Measurements from ENCODE around the gene ELL2. TPM values are rescaled to one million over a fixed set of nuclear protein-coding genes. Genes with fewer than 3 reads are reported as not detected.

Gene ELL2
- total RNA-seq, 1 donor from 2014 or later: 52.8 TPM

DNA sequence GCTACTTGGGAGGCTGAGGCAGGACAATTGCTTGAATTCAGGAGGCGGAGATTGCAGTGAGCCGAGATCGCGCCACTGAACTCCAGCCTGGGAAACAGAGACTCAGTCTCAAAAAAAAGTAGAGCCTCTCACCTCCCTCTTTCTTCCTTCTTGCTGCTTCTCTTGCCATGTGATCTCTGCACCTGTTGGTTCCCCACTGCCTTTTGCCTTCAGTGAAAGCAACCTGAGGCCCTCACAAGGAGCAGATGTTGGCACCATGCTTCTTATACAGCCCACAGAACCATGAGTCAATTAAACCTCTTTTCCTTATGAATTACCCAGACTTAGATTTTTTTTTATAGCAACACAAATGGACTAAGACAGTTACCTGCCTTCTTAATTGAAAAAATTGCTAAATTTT lies 93.5 kb downstream of the ELL2 start:
- H3K4me3 ChIP-seq (ENCODE audit: low read depth, low read length): no peak overlapping the region
- TF ChIP-seq, protein P1, sequence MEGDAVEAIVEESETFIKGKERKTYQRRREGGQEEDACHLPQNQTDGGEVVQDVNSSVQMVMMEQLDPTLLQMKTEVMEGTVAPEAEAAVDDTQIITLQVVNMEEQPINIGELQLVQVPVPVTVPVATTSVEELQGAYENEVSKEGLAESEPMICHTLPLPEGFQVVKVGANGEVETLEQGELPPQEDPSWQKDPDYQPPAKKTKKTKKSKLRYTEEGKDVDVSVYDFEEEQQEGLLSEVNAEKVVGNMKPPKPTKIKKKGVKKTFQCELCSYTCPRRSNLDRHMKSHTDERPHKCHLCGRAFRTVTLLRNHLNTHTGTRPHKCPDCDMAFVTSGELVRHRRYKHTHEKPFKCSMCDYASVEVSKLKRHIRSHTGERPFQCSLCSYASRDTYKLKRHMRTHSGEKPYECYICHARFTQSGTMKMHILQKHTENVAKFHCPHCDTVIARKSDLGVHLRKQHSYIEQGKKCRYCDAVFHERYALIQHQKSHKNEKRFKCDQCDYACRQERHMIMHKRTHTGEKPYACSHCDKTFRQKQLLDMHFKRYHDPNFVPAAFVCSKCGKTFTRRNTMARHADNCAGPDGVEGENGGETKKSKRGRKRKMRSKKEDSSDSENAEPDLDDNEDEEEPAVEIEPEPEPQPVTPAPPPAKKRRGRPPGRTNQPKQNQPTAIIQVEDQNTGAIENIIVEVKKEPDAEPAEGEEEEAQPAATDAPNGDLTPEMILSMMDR (conservative IDR thresholded peaks at IDR 0.05; ENCODE audit: low read depth, low read length): no peak
- no peak for DNase-seq (ENCODE audit: low read depth)

DNA sequence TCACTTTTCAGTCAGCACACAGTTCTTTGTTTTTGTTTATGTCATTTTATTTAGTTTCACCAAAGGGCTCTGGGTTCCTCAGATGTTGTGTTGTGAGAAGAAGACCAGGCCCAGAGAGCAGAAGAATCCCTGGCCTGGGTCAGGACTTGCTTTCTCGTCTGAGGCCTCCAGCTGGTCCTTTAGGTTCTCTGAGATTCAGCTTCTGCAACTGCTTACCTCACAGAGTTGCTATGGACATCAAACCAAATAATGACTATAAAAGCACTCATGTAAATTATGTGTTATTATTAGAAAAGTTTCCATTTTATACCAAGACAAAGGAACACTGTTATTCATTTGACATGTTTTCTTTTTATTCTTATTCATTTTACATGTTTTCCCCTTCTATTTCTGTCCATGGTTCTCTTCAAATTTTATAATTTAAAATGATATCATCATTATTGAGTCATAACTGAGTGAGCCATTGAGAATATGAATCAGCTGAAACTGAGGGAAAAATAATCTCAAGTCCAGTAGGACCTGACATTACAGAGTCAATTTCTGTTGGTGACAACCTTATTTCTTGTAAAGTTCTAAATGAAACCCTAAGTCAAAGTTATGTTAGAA lies 95.1 kb downstream of the ELL2 start:
- no peak for DNase-seq (ENCODE audit: low read depth)
- H3K4me3 ChIP-seq (ENCODE audit: low read depth, low read length): no peak overlapping the region
- TF ChIP-seq, protein P1 (conservative IDR thresholded peaks at IDR 0.05; ENCODE audit: low read depth, low read length): no peak

DNA sequence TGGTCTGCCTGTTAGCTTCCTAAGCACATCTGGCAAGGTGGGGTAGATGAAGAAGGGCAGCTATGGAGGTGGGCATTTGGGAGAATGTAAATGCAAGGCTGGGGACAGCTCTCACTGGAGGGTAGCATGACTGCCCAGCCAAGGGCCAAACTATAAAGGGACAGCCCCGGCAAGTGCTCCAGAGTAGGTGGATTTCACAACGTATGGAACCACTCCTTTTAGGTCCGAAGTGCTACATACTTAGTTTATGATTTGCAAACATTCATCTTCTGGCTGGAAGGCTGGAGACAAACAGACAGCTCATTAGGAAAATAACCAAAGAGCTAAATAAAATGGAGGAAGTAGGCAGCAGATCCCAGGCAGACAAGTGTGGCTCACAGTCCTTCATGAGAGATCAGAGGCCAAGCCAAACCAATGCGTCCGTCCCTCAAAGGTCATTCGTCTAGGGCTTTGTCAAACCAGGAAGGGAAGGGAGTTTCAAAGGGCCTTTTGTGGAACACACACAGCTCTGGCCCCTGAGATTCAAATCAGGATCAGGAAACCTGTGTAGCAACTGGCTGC lies 96.6 kb downstream of the ELL2 start:
- DNase-seq (ENCODE audit: low read depth): no peak
- TF ChIP-seq, protein P1 (conservative IDR thresholded peaks at IDR 0.05; ENCODE audit: low read depth, low read length): no peak
- H3K4me3 ChIP-seq (ENCODE audit: low read depth, low read length): no peak overlapping the region

DNA sequence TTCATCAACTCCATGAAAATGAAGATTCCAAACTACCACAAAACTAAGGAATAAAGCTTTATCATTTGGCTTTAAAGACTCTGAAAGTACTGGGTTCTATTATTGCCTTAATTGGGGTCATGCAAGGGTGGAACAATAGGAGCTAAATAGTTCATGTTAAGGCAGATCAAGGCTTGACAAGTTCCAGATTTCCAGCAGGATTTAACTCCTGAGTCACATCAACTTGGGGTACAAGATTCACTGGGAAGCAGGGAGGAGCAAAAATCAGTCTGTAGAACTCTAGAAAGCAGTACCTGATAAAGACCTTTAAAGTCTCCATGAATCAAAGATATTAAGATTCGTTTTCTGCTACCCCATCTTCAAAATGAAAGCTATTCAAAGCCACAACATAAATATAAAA lies 97.2 kb downstream of the ELL2 start:
- no peak for DNase-seq (ENCODE audit: low read depth)
- no peak overlapping the region for H3K4me3 ChIP-seq (ENCODE audit: low read depth, low read length)
- TF ChIP-seq, protein P1 (conservative IDR thresholded peaks at IDR 0.05; ENCODE audit: low read depth, low read length): no peak

DNA sequence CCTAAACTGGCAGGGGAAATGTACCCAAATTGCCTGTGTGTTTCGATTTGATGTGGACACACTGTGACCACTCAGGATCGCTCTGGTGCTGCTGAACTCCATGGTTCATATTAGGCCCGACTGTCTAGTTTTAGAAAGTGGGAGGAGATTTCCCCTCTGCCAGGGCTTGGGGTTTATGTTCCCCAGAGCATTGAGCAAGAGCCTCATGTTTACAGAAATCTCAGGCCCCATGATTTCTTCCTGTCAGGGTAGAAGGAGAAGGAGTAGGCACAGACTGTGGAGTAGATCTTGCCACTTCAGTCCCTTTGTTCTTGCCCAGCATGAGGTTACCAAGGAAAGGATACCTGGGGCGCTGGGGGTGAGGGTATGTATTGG lies 98.3 kb downstream of the ELL2 start:
- DNase-seq (ENCODE audit: low read depth): no peak
- TF ChIP-seq, protein P1 (conservative IDR thresholded peaks at IDR 0.05; ENCODE audit: low read depth, low read length): no peak

DNA sequence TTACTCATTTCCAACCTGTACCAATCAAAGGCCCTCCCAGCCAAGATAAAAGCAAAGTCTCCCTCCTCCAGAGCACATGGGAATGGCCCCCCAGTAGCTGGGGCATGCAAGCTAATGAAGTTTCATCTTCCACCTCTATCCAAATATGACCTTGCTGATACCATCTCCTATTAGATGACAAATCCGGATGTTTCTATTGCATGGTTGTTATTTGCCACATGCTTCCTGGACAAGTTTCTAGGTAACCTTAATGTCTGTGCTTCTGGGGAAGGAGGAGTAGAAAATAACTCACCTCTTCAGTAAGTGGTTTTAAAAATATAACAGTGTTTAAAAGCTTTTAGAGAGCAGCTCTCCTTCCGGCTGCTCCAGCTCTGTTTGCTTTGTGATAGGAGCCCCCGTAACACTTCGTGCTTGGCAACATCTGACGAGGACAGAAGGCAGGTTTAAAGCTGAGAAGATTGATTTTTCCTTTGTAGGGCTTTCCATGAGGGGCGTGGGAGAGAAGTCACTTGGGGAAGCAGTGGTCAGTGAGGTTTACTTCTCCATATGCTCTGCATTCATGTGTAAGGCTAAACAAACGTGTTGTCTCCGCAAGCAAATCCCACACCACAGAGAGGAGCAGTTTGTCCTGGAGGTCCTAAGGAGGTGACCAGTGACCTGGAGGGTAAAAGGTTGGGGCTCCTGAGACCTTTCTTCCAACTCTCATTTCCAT lies 98.8 kb downstream of the ELL2 start:
- DNase-seq (ENCODE audit: low read depth): no peak
- TF ChIP-seq, protein P1 (conservative IDR thresholded peaks at IDR 0.05; ENCODE audit: low read depth, low read length): no peak
- H3K4me3 ChIP-seq (ENCODE audit: low read depth, low read length): no peak overlapping the region

More for the DNA sequence above, 98.3 kb downstream of the ELL2 start:
- H3K4me3 ChIP-seq (ENCODE audit: low read depth, low read length): no peak overlapping the region
